Esophagus squamous epithelium (tissue), 5 donors: ENCODE measurements around the gene WWOX. TPM values are rescaled to one million over a fixed set of nuclear protein-coding genes. Genes with fewer than 3 reads are reported as not detected.

Experiments used
- DNase-seq: peaks from one replicate; lab custom pipeline; 2025; lab: John Stamatoyannopoulos, UW
- H3K27ac ChIP-seq, 4 donors: fragments of 200-600 bp; sonication (generic); one replicate each; pipeline ENCODE4 v1.5.1; 2016 to 2019; ENCODE audit warnings: mild to moderate bottlenecking in 1 of 4
- H3K27me3 ChIP-seq, 4 donors: fragments of 200-600 bp; sonication (generic); 1 replicate in 3 of 4; 2 replicates in 1 of 4; pipeline versions ENCODE4 v1.5.1 to v1.6.0; 2017 to 2021; ENCODE audit warnings: antibody characterized with exemption in 1 of 4
- H3K36me3 ChIP-seq, 3 donors: fragments of 200-600 bp; sonication (generic); one replicate each; pipeline ENCODE4 v1.5.1; 2016 to 2019
- H3K4me1 ChIP-seq, 3 donors: fragments of 200-600 bp; sonication (generic); one replicate each; pipeline ENCODE4 v1.5.1; 2017 to 2019
- H3K4me3 ChIP-seq, 4 donors: fragments of 200-600 bp; sonication (generic); 1 replicate in 3 of 4; 2 replicates in 1 of 4; pipeline ENCODE4 v1.5.1; 2016 to 2019; ENCODE audit warnings: mild to moderate bottlenecking in 2 of 4, moderate library complexity in 1 of 4
- H3K9me3 ChIP-seq, 3 donors: fragments of 200-600 bp; sonication (generic); one replicate each; pipeline ENCODE4 v1.5.1; 2016 to 2019
- POLR2A ChIP-seq, 4 donors: fragments of 450-650 bp; IDR thresholded peaks; one replicate each; pipeline ENCODE4 v1.6.1; 2017; ENCODE audit warnings: antibody characterized with exemption in 4 of 4, mild to moderate bottlenecking in 4 of 4, moderate library complexity in 3 of 4
- WGBS, 2 donors: methylation state at CpG; one replicate each; pipeline ENCODE4 v1.1.5; 2018; 5-methylcytosine and 5-hydroxymethylcytosine counted together
- intact Hi-C: fragments of 100-400 bp; cut with DNase I; formaldehyde crosslinking; loops from one replicate; pipeline ENCODE4 v1.15.0; 2022
- total RNA-seq, 4 donors: library from RNA; depleted of rRNA; stranded (reverse); fragments of >200 nt; gene quantifications; one replicate each; pipeline ENCODE4 v1.1.0, GENCODE V29; 2016
- TF ChIP-seq, protein P1 (sequence below), 6 experiments: fragments of 450-650 bp in 4 of 6; fragments of 200-600 bp in 2 of 6; sonication (generic) in 2 of 6; IDR thresholded peaks; one replicate each; pipeline ENCODE4 v1.5.1; 2016 to 2019; ENCODE audit warnings: antibody characterized with exemption in 6 of 6, mild to moderate bottlenecking in 4 of 6, moderate library complexity in 4 of 6
- donor health status: DM: yes; HTN: yes; CAD: no.

WWOX gene
- total RNA-seq, 4 donors from 2014 or later, result 20.9 to 31.1 (median 27.5) TPM

DNA sequence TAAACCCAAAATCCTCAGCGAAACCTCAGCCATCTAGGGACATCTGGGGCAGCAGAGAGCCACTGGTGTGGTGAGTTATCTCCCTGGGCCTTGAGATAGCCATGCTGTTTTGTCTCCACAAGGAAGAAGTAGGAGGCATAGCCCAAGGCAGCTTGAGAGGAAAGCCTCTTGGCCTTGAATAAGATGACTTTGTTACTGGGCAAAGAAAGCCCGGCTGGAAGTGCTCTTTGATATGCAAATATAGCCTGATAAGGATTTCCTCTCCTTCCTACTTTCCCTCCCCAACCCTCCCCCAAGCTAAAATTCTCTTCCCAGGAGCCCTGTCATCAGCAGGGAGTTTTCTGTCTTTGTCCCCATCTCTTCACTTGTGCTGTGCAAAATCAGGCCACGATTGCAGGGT lies 806.7 kb downstream of the WWOX start:
- Histone ChIP-seq H3K4me3 (no peak overlapping the region), H3K36me3 (no peaks in the 10 kb centered on the region), H3K4me1 (no peaks in the 10 kb centered on the region), H3K9me3 (no peaks in the 10 kb centered on the region), H3K27me3 (no peaks in the 10 kb centered on the region), H3K27ac (no peak overlapping the region)
- TF ChIP-seq, protein P1, sequence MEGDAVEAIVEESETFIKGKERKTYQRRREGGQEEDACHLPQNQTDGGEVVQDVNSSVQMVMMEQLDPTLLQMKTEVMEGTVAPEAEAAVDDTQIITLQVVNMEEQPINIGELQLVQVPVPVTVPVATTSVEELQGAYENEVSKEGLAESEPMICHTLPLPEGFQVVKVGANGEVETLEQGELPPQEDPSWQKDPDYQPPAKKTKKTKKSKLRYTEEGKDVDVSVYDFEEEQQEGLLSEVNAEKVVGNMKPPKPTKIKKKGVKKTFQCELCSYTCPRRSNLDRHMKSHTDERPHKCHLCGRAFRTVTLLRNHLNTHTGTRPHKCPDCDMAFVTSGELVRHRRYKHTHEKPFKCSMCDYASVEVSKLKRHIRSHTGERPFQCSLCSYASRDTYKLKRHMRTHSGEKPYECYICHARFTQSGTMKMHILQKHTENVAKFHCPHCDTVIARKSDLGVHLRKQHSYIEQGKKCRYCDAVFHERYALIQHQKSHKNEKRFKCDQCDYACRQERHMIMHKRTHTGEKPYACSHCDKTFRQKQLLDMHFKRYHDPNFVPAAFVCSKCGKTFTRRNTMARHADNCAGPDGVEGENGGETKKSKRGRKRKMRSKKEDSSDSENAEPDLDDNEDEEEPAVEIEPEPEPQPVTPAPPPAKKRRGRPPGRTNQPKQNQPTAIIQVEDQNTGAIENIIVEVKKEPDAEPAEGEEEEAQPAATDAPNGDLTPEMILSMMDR (IDR thresholded peaks at IDR 0.05), result no peak
- TF ChIP-seq POLR2A (IDR thresholded peaks at IDR 0.05), result no peak
- WGBS, 2 donors, result 59 to 78% methylated on average over 3 of the region's 3 CpGs
- DNase-seq, result no peak
- intact Hi-C loops, result no loop called here

DNA sequence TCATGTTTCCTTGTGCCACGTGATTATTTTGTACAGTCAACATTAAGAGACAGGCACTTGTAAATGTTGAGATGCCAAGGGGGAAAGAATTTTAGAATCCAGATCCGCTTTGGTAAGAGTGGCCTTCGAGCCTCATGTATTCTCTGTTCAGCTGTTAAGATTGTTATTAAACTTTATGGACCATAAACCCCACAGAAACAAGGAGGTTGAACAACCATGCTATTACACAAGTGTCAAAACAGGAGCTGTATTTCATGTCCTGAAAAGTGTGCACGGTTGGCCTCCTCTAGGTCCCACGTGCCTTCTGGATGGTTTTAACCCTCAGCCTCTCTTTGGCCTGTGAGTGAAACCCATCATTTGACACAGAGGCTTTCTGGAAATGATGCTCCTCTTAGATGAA lies 809.8 kb downstream of the WWOX start:
- no peak overlapping the region for H3K27ac ChIP-seq
- TF ChIP-seq, protein P1 (IDR thresholded peaks at IDR 0.05), result no peak
- TF ChIP-seq POLR2A (IDR thresholded peaks at IDR 0.05), result no peak
- H3K9me3 ChIP-seq, result no peaks in the 10 kb centered on the region
- no peak for DNase-seq
- no peaks in the 10 kb centered on the region for H3K4me1 ChIP-seq
- no peaks in the 10 kb centered on the region for H3K36me3 ChIP-seq
- intact Hi-C loops, result no loop called here
- 79 to 83% methylated on average over 5 of the region's 5 CpGs for WGBS, 2 donors
- no peak overlapping the region for H3K4me3 ChIP-seq
- H3K27me3 ChIP-seq, result no peaks in the 10 kb centered on the region

DNA sequence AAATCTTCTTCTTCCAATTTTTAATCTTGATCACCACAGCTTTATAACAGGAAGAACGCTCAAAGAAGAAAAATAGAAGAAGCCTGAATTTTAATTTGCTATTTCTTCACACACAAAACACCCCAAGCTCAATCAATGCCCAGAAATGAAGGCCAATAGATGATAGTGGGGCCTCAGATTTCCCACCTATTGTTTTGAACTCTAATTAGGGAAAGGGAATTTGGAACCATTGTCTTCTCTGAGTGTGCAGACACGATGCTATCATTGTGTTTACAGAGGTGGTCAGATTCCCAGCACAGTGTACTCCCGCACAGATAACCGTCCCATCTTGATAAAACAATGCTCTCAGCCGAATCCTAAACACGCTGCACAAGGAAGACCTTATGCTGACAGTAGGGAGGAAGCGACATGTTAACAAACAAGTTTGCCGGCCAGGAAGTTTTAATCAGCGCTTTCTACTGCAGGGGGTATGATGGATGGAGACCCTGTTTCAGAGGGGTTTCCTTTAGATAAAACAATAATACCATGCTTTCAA lies 816.4 kb downstream of the WWOX start:
- no peaks in the 10 kb centered on the region for H3K9me3 ChIP-seq
- H3K27ac ChIP-seq, result no peak overlapping the region
- 49 to 71% methylated on average over 7 to 9 of the region's 9 CpGs for WGBS, 2 donors
- H3K27me3 ChIP-seq, result no peaks in the 10 kb centered on the region
- H3K36me3 ChIP-seq, result no peaks in the 10 kb centered on the region
- TF ChIP-seq, protein P1 (IDR thresholded peaks at IDR 0.05), result no peak
- TF ChIP-seq POLR2A (IDR thresholded peaks at IDR 0.05), result no peak
- intact Hi-C loops, result no loop called here
- no peak for DNase-seq
- H3K4me3 ChIP-seq, result no peak overlapping the region
- no peaks in the 10 kb centered on the region for H3K4me1 ChIP-seq

DNA sequence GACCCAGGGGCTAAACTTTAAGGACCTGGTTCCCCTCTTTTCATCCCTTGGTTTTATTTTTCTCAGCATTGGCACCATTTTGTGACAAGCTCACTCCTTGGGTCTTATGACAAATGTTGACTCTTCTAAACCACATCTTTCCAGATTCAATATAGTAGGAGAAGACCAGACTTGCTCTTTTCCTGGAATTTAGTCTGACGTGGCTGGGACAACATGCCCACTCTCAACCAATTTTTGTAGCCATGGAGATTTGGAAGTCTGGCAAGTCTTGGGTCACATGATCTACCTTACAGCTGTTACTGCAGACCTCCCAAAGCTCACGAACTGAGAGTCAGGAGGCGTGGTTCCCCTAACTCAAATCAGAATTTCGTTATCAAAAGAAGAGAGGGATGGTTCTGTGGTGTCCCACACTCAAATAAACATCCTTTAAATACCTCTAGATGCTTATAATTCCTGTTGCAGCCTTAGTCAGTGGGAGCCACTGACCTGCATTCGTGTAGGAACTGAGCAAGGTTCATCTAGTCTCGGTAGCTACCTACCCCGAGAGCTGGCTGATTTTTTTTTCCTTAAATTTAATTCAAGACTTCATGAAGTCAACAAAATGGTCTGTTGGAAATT lies 817.6 kb downstream of the WWOX start:
- Histone ChIP-seq H3K4me1 (no peaks in the 10 kb centered on the region), H3K27ac (no peak overlapping the region), H3K36me3 (no peaks in the 10 kb centered on the region), H3K4me3 (no peak overlapping the region), H3K9me3 (peaks cover 0 to 9% (median 5%) of the 10 kb centered on the region in 3 donors), H3K27me3 (no peaks in the 10 kb centered on the region)
- WGBS, 2 donors, result 60 to 63% methylated on average over 7 of the region's 7 CpGs
- TF ChIP-seq POLR2A (IDR thresholded peaks at IDR 0.05), result no peak
- TF ChIP-seq, protein P1 (IDR thresholded peaks at IDR 0.05), result no peak
- intact Hi-C loops, result no loop called here
- no peak for DNase-seq

DNA sequence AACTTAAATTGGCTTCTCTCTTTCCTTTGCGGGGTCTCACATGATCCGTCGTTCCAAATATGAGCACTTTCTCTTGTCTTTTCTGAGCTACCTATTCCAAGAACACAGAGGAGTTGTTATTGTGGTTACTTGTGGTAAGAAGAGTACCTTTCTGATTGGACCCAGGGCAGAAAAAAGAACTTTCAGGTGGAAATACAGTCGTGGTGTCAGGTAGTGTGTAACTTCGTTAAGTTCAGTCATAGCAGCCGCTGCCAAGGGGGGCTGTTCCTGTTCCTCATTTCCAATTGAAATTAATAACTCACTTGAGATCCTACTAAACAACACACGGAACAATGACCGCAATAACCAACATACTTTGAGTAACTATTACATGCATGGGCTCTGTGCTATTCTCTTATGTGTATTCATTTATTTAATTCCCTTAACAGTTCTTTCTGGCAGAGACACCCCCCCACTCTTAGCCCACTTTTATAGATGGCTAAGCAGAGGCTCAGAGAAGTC lies 819.4 kb downstream of the WWOX start:
- no peaks in the 10 kb centered on the region for H3K4me1 ChIP-seq
- no peak overlapping the region for H3K4me3 ChIP-seq
- no peak for DNase-seq
- H3K9me3 ChIP-seq, result peaks cover 0 to 15% (median 6%) of the 10 kb centered on the region in 3 donors
- H3K36me3 ChIP-seq, result no peaks in the 10 kb centered on the region
- no peak for TF ChIP-seq POLR2A (IDR thresholded peaks at IDR 0.05)
- TF ChIP-seq, protein P1 (IDR thresholded peaks at IDR 0.05), result no peak
- no peak overlapping the region for H3K27ac ChIP-seq
- intact Hi-C loops, result no loop called here
- no peaks in the 10 kb centered on the region for H3K27me3 ChIP-seq
- WGBS, 2 donors, result 90 to 93% methylated on average over 8 of the region's 8 CpGs
